NCI-H146 treated with DMSO at 0.1 percent for 48 hours (cell line): ENCODE data around the gene KIF27.
"Not testable (repeated sequence)": the region's sequence is repeated elsewhere in the genome, so short reads cannot be mapped to it uniquely, and the experiment has no call there.

ENCODE experiments used
- DNase-seq: peaks from one replicate; lab custom pipeline; 2025; ENCODE audit not compliant: unreplicated experiment; lab: John Stamatoyannopoulos, UW

Gene KIF27

DNA sequence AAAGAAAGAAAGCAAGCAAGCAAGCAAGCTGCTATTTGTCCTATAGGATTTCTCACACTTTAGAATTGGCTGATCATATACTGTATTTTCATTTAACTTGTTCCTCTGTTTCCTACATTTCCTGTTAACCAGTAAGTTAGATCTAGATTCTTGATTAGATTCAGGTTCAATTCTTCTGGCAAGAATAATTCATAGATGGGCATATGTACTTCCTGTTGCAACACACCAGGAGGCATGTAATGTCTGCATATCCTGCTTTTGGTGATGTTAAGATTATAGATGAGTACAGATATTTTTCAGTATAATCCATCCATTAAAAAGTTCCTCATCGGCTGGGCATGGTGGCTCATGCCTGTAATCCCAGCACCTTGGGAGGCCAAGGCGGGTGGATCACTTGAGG lies 10.8 kb upstream of the KIF27 start:
- no peak for DNase-seq

DNA sequence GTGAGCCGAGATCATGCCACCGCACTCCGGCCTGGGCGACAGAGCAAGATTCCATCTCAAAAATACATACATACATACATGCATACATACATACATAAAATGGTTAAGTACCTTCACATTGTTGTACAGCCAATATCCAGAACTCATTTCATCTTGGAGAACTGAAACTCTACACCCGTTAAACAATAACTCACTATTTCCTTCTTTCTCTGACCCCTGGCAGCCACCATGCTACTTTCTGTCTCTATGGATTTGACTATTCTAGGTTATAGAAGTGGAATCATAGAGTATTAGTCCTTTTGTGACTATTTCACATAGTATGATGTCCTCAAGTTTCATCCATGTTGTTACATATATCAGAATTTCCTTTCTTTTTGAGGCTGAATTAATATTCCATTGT lies 9.6 kb upstream of the KIF27 start:
- no peak for DNase-seq

DNA sequence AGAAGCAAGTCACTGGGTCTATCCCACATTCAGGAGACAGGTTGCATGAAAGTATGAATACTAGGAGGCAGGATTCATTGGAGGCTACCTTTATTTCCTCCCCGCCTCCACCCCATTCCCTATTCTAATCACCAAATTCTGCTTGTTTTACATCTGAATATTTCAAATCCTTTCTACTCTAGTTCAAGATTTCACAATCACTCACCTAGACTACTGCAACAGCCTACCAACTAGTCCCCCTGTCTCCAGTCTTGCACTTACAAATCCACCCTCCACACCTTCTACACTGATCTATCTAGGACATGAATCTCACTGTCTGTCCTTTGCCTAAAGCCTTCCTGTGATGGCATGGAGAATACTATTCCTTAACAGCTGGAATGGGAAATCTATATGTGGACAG lies 6.4 kb upstream of the KIF27 start:
- DNase-seq: no peak

DNA sequence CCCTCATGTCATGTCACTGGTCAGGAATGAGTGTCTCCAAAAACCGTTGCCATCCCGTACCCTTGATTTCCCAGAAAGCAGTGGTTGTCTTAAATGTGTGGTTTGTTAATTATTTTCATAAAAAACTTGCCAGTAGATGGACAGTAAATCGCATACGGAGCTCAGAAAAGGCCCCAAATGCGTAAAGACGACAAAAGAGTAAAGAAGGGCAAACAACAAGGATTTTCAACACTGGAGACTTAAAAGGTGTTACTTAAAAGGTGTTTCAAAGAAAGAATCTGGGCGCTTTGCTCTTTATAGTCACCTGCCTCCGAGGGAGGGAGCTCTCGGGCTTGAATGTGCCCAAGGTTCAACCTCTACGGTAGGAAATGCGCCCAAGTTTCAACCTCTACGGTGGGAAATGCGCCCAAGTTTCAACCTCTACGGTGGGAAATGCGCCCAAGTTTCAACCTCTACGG lies 734 bp downstream of the KIF27 start:
- DNase-seq: no peak

DNA sequence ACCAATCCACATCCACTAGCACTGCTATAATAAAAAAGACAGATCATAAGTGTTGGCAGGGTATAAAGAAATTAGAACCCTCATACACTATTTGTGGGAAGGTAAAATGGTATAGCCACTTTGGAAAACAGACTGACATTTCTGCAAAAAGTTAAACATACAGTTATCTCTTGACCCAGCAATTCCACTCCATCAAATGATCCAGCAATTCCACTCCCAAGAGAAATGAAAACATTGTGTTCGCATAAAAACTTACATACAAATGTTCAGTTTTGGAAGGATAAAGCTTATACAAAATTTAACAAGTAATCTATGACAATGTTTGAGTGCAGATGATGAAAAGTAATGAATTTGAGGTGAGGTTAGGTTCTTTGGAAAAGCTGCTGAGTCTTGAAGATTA lies 2.1 kb downstream of the KIF27 start:
- no peak for DNase-seq

DNA sequence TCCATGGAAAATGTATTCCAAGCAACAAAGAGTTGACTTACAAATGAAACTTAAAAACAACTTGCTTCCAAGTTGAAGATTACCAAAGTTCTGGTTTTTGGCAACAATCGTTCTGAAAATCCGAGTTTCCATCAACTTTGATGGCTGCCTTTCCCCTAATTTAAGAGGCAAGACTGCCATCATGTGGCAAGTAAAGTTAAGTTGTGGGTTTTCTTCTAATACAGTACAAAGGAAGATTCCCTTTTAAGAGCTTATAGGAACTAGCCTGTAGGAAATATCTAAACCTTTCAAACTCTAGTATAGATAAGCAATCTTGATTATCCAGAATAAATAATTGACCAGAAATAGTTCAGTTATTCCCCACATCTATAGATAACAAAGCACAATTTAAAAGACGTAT lies 9.0 kb downstream of the KIF27 start:
- DNase-seq: not testable (repeated sequence)

- no peak for DNase-seq
Observed at GRCh38 chr9:83906144-83906543, 15.1 kb downstream of the KIF27 start.

GRCh38 chr9:83900615-83901014 lies 20.6 kb downstream of the KIF27 start:
- DNase-seq: not testable (repeated sequence)

DNA sequence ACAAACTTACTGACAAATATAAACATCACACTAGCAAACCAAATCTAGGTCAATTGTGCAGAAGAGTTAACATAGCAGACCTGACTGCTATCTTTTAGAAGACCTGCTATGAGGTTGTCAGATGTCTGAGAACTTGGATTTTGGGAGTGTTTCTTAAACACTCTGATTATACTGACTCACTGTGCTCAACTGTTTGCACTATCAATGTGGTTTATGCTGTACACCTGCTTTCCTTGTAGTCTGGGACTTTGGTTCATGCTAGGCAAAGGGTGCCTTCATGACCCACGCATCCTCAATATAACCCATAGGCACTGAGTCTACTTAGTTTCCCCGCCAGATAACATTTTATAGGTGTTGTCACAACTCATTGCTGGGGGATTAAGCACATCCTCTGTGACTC lies 26.9 kb downstream of the KIF27 start:
- DNase-seq: not testable (repeated sequence)

- DNase-seq: not testable (repeated sequence)
Observed at GRCh38 chr9:83886498-83886897, 34.7 kb downstream of the KIF27 start.

DNA sequence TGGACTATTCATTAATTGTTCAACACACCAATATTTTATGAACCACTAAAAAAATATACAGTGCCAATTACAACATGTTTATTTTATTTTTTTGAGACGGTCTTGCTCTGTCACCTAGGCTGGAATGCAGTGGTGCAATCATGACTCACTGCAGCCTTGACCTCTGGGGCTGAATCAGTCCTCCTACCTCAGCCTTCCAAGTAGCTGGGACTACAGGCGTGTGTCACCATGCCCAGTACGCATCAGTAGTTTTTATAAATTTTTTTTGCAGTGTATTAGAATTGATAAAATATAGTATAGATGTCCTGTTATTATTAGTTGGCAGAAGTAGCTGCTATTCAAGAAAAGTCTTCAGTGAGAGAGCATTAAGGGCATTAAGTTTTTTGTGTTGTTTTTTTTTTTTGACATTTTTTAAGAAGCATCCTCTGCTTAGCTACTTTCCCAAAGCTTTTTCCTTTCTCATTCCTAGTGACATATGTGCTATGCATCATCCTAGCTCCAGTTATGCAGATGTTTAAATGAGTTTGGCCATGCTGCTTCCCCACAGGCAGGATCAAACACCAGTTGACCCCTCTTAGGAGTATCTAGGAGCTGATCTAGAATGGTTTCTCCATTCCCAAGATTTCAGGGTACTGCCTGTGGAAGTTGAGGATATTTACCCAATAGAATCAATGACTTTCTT lies 35.5 kb downstream of the KIF27 start:
- DNase-seq: not testable (repeated sequence)

GRCh38 chr9:83881687-83882408 lies 39.4 kb downstream of the KIF27 start:
- not testable (repeated sequence) for DNase-seq

- not testable (repeated sequence) for DNase-seq
Observed at GRCh38 chr9:83875559-83875958, 45.7 kb downstream of the KIF27 start.

DNA sequence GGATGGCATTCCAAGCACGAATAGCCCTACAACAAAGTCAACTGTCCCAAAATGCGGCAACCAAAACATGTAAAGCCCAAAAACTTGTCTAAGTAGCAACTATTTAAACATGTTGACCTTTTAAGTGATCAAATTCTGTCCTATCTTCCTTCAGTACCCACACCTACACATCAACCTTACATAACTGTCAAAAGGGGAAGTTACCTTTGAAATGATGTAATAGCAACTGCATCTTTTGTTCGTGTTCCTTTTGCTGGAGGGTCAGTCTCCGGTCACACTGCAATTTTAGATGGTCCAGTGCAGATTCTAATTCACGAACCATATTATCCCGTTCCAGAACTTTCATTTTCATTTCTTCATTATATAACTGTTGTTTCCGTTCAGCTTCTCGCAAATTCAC lies 71.3 kb downstream of the KIF27 start:
- DNase-seq: not testable (repeated sequence)

DNA sequence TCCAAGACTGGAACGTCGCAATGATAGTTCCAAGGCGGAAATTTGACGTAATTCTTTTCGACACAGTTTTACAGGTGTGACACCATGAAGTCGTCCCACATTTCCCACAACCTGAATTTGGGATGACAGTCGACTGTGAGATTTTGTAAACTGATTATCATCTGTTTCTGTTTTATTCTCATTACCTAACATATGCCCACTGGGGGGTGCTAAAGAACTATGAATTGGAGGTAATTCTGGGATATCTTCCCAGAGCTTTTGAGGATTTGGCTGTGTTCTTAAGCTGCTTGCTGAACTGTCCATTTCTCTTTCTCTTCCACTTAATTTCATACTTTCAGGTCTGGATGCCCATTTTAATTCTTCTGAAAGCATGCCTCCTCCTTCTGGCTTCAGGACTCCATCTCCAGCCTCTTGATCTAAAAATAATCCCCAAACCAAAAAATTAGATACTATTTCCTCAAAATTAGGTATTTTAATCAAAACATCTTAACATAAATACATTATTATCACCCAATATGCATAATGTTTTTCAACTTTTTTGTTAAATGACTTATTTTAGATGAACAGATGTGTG lies 84.1 kb downstream of the KIF27 start:
- not testable (repeated sequence) for DNase-seq

DNA sequence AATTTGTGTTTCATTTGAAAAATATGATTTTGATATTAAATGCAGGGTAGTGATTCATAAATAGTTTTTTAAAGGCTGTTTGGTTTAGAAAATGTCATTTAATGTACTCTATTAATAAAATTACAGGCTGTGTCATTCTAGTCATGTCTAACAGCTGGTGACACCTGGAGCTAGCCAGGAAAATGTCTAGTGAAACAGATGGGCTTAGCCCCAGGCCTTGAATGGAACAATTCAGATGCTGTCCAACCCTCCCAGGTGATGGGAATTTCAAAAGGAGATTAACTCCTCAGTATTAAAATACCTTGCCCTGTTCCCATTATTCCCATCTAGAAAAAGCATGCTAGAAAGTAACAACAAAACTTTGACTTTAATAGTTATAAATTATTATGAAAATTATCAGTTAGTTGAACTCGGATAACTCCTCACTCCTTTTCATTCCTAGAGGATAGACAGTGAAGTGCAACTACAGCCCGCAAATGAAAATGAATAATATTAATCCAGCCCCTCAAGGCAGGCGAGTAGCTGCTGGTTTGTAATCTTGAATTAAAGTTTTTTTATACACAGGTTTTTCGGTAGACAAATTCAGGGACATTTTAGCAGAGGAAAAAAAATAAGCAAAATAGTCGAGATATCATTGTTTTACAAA lies 90.7 kb downstream of the KIF27 start:
- not testable (repeated sequence) for DNase-seq

DNA sequence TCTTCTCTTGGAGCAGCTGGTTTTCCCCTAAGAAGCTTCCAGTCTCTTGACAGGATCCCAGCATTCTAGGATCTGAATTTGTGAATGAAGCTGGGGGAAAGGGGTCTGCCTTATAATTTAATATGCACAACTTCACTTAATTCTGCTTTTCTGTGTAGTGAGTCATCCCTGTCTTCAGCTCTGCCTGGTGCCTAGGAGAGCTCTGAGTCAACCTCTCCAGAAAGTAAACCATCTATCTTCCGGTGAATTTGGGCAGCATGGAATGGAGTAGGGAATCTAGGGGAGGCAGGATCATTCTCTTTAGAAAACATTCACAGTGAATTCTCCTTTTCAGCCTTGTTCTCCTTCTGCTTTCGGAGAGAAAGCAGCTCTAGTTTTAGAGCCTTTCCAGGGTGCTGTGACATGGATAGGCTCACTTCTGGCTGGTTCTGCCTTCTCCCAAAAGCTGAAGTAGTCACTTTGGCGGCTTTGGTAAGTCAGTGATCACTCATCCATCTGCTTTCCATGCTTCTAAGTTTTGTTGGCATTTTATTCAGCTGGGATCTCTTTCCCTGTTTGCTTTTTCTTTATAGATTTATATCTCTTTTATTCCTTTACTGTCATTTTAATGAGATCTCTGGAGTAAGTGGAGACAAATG lies 96.1 kb downstream of the KIF27 start:
- not testable (repeated sequence) for DNase-seq

DNA sequence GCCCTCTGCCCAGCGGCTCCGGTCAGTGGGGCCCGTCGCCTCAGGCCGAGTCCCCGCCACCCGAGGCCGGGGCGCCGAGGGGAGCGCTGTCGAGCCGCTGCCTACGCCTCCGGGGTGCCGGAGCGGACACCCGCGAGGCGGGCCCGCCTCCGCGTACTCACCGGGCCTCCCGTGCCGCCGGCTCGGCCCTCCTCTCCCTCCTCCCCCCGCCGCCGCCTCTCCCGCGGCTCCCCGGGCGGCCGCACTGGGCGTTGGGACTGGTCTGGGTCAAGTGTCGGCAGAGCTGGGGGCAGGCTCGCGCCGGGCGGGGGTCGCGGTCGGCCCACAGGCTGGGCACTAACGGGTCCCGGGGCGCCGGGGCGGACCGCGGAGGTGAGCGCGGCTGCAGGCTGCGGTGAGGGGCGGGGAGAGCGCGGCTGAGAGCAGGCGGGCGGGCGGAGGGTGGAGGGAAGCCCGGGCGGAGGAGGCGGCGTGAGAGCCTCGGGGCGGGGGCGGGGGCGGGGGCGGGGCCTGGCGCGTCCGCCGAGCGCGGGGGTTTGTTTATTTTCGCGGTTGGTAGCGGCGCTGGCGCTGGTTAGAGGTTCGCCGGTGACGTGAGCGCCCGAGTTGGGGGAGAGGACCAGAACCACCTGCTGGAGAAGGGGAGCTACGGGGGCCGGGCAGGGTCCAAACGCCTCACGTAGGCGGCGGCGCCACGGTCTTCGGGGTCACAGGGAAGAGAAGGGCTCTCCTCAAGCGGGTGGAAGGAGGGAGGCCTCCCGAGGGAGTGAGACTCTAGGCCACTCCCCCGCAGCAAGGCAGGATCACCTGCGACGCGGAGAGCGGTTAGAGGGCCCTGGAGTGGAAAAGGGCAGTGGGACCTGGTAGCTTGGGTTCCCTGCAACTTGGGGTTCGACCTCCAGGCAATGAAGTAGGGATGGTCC lies 103.6 kb downstream of the KIF27 start, which contains the start of gene GKAP1:
TSS of gene GKAP1 (minus strand) at position 414 of the 923 bp plus-strand sequence. CDS start 11,252 bp downstream, outside the sequence.
- peak; percentile 56 for DNase-seq

GRCh38 chr9:83817011-83817355 lies 104.2 kb downstream of the KIF27 start:
- not testable (repeated sequence) for DNase-seq

GRCh38 chr9:83815120-83815519 lies 106.1 kb downstream of the KIF27 start:
- not testable (repeated sequence) for DNase-seq
